NCI-H446 (cell line): ENCODE data around the gene STAU1.
"Not testable (repeated sequence)": the region's sequence is repeated elsewhere in the genome, so short reads cannot be mapped to it uniquely, and the experiment has no call there.

ENCODE experiments used
- DNase-seq, 2 experiments: peaks; one replicate each; lab custom pipeline; 2025; lab: John Stamatoyannopoulos, UW

STAU1 gene

DNA sequence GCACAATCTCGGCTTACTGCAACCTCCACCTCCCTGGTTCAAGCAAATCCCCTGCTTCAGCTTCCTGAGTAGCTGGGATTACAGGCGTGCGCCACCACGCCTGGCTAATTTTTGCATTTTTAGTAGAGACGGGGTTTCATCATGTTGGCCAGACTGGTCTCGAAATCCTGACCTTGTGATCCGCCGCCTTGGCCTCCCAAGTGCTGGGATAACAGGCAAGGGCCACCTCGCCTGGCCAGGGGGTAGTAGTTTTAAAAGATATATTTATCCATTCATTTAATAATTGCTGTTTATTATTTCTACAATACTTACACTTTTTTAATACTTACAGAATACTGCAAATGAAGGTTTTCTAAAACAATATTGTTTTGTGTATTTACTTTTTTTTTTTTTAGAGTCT lies 15.6 kb upstream of the STAU1 start:
- DNase-seq: no peak

DNA sequence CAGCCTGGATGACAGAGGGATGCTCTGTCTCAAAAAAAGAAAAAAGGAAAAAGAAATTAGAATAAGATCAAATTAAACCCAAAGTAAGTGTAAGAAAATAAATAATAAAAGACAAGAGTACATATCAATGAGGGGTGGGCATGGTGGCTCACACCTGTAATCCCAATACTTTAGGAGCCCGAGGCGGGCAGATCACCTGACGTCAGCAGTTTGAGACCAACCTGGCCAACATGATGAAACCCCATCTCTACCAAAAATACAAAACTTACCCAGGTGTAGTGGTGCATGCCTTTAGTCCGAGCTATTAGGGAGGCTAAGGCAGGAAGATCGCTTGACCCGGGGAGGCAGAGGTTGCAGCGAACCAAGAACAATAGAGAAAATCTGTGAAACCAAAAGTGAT lies 14.9 kb upstream of the STAU1 start:
- no peak for DNase-seq

DNA sequence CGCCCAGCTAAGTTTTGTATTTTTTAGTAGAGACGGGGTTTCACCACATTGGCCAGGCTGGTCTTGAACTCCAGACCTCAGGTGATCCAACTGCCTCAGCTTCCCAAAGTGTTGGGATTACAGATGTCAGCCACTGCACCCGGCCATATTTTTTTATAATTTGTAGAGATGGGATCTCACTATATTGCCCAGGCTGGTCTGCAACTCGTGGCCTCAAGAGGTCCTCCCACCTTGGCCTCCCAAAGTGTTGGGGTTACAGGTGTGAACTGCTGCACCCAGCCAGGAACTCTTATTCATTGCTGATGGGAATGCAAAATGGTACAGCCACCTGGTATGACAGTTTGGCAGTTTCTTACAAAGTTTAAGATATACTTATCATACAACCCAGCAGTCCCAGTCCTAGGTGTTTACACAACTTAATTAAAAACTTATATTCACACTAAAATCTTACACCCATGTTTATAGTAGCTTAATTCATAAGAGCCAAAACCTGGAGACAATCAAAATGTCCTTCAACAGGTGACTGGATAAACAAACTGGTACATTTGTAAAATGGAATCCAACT lies 11.7 kb upstream of the STAU1 start:
- DNase-seq: no peak

DNA sequence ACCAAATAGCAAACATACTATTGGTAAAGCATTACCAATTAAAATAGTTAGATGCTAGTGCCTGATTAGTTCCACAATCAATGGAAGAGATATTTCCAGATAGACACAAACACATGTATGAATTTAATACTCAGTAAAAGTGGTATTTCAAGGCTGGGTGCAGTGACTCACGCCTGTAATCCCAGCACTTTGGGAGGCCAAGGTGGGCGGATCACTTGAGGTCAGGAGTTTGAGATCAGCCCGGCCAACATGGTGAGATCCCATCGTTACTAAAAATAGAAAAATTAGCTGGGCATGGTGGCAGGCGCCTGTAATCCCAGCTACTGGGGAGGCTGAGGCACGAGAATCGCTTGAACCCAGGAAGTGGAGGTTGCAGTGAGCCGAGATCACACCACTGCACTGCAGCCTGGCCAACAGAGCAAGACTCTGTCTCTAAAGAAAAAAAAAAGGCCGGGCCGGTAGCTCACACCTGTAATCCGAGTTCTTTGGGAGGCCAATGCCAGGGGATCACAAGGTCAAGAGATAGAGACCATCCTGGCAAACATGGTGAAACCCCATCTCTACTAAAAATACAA lies 4.9 kb upstream of the STAU1 start:
- DNase-seq: not testable (repeated sequence)

DNA sequence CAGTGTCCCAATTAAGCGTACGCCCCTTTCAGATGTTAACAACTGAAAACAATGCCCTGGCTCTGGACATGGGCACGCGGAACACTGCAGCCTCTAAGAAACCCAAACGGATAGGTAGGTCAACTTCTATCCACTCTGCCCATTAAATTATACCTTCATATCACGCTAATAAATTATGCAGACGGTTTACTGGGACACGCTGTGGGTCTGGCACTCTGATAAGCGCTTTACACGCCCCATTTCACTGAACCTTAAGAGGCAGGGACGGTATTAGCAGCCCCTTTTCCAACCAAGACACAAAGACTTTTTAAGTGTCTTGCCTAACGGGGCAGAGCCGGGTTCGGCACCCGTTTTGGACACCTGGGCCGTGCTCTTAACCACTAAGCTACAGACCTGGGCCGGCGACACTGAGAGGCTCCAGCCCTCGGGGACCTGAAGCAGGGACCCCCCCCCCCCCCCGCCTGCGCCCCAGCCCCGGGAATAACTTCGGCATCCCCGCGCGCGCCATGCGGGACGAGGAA lies 744 bp downstream of the STAU1 start:
- DNase-seq: no peak

DNA sequence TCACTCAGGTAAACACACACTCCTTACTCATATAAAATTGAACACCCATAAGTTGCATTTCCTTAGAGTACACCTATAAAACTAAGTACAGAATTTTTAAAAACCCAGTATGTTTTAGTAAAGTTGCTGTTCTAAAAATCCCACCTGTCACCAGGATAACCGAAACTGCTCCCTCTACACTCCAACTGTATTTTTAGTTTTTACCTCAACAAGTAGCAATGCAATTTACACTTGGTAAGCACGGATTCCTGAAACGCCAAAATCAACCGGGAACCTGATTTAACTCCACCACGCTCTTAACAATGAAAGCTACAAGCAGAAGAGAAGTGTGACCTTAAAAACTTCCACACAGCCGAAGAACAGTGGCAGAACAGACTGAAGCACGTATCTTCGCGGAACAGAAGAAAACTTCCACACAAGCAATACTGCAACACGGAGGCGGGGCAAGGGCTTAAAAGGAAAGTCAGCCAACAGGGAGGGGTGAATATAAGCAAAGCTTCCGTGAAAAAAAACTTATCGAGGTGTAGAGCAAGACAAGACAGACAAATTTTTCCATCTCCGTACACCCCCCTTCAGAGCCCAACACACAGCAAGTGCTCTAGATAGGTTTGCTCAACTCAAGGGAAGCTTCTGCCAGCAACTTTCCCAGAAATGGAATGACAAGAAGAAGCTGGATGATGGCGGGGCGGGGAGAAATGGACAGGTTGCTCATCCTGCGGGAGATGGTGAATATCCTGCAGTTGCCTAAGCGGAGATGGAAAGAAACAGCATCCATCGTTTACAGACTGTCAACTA lies 1.4 kb downstream of the STAU1 start:
- peak in 1 of 2 experiments; percentile 10 for DNase-seq

DNA sequence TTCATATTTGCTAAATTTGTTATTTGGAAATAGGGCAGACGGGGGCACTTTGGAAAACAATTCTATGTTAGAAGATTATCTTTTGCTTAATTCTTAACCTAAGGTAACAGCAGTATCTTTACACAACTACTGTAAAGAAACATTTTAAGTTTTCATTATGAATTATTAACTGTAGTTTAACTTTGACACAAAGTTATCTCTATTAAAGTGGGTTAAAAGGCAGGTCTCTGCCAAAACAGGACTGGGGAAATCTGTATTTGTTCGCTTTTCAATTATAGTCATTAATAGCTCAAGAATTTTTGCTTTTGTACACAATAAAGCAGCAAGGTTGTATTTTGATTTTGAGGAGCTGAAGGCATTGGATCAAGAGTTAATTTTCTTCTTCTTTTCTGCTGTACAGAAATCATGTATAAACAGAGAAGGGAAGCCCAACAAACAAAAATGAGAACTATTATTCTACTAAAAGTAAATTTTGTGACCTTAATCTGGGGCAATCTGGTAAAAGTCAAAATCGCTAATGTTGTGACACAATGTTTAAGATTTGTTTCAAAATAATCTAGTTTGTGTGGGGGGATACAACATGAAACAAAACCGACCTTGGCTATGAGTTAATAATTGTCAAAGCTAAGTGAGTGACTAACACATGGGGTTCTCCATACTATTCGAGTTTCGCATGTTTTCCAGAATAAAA lies 2.9 kb downstream of the STAU1 start:
- no peak for DNase-seq

DNA sequence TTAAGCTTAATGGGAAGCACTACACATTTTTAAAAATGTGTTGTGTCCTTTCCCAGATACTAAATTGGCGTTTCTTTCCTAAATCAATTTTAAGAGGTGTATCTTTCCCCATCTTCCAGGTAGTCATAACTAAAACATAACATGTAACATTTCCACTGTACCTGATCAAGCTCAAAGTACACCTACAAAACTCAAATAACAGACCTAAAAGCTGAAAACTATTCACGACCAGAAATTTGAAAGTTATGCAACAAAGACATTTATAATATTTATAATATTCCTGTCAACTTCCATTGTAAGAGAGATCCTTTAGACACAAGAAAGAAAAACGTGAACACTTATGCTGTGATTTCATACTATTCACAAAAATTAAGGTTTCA lies 3.5 kb downstream of the STAU1 start:
- DNase-seq: no peak

DNA sequence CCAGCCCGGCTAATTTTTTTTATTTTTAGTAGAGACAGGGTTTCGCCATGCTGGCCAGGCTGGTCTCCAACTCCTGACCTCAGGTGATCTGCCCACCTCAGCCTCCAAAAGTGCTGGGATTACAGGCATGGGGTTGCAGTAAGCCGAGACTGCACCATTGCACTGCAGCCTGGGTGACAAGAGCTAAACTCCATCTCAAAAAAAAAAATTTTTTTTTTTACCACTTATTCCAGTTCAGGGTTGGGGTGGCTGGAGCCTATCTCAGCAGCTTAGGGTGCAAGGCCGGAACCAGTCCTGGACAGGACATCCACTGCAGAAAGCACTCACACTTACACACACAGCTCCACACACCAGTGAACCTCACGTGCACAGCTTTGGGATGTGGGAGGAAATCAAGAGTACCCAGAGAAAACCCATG lies 4.0 kb downstream of the STAU1 start:
- not testable (repeated sequence) for DNase-seq

DNA sequence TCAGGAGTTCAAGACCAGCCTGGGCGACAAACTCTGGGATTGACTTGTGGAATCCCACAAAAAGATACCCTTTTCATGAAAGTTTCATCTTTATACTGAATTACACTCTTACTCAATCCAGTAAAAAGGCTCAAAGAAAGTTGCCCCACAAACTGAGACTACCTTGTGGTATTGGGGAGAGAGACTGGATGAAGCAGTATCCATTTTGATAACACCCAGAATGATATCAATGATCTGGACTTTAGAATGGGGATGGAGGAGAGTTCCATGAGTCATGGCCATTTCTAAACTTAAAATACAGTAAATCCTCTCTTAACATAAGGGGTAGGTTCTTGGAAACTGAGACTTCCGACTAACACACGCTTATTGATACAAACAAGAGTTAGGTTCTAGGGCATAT lies 4.7 kb downstream of the STAU1 start:
- no peak for DNase-seq

DNA sequence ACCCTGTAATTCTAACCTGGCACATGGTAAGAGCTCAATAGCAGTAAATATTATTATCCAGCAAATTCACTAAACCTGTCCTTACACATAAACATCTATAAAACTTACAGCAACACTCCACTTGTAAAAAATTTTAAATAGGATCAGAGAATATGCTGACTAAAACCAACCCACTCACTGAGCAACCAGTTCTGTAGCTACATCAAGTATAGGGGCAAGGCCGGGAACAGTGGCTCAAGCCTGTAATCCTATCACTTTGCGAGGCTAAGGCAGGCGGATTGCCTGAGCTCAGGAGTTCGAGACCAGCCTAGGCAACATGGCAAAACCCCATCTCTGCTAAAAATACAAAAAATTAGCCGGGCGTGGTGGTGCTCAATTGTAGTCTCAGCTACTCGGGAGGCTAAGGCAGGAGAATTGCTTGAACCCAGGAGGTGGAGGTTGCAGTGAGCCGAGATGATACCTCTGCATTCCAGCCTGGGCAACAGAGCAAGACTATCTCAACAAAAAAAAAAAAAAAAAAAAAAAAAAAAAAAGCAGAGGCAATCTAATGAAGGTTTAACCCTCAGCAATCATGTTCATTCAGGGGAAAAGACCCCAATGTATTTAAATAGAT lies 6.8 kb downstream of the STAU1 start:
- no peak for DNase-seq

DNA sequence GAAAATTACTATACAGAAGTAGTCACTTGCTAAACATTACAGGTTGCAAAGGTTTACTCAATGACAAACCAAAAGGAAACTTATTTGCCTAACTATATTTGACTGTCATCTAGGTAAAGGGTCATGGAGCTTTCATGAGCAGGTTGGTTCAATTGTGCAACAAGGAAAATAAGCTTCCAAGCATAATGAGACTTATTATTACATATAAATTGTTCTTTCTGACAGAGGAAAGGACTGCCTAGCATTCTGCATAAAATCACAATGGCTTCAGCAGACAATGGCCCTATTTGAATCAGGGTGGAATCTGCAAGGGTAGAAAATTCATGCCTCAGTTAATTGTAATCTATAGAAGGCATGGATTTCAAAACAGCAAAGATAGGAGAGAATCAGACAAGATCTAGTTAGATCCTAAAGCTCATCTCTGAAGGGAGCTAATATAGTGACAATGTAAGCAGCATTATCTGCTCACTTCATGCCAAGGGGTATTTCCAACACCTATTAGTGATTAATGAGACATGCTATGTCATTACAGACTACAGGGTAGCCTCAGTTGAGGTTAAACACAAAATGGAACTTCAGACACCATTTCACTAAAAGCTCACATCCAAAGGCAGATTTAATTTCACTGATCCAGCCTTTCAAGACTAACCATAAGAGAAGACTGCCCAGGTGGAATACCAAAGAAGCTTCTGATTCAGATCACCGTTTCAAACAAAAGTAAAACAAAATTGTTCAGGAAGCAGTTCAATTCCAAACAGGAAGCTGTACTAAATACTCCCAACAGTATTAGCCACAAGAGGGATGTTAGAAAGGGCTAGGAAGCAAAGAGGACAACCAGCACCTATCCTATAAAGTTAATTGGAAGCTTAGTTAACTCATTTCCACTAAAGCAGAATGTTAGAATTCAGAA lies 8.5 kb downstream of the STAU1 start:
- no peak for DNase-seq

DNA sequence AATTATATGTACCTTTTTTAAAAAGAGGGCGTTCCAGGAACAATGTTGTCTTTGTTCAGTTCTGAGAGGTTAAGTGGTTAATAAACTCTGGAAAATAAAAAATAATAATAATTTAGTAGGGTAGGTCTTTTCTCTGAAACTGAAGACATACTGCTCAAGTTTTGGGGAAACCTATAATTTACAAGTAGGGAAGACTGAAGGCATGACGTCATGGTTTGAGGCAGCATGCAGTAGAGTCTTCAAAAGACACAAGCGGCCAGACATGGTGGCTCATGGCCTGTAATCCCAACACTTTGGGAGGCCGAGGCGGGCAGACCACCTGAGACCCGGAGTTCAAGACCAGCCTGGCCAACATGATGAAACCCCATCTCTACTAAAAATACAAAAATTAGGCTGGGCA lies 14.0 kb downstream of the STAU1 start:
- DNase-seq: no peak

DNA sequence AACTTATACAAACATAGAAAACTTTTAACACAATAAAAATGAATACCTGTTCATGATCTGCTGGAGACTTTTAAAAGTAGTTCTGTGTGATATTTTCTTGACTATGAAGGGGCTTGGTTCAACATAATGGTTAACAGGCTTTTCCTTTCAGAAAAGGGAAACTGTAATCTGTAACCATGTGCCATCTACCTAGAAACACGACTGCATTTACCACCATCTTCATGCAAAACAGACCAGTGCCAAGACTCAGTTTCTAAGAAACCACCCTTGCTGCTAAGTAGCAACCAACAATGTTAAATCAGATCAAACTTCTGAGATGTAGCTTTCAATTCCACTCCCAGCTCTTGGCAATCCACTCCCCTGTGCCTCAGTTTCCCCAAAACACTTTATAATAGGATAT lies 15.7 kb downstream of the STAU1 start:
- DNase-seq: no peak

DNA sequence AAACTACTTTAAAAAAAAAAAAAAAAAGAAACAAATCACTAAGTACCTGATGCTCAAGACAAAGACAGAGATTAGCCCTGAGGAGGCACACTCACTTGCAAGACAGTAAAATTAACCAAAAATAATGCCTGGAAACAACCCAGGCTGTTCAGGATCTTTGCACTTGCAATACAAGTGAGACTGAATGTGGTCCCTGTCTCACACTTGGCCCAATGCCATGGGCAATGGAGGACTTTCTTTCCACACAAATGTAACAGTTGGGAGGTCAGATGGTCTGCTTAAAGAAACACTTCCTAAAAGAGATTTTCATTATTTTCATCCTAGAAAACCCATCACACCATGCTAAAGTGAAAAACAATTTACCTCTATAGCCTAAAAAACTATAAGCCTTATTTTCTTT lies 16.2 kb downstream of the STAU1 start:
- peak in 1 of 2 experiments; percentile 66 for DNase-seq

DNA sequence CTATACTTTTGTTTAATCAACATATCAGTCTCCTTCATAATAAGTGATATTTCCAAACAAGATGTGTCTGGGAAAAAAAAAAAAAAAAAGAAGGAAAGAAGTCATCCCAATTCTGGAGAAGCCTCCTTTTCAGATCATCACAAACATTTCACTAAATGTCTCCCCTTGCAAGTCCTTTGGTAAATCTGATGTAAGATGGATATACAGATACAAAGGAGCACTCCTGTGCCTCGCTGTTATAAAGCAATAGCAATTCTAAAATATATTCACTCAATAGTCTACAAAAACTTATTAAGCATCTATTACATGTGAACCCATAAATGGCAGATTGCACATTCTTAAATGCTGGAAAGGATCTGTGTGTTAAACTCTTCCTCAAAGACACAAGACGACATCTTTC lies 17.4 kb downstream of the STAU1 start:
- no peak for DNase-seq

DNA sequence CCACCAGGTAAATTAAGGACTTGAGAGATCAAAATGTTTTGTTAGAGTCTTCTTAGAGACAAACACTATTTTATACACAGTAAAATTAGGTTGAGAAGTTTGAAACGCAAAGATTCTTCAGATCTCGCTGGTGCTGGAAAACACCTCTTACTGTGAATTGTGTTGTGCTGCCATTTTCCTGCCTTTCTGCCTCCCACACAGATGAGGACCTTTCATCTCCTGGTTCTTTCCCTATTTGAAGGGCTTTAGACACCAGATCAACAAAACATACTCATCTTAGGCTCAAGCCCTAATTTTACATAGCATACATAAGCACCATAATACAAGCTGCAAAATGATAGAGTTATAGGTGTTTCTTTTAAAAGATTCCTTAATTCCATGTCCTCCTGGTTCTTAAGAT lies 18.6 kb downstream of the STAU1 start:
- no peak for DNase-seq

DNA sequence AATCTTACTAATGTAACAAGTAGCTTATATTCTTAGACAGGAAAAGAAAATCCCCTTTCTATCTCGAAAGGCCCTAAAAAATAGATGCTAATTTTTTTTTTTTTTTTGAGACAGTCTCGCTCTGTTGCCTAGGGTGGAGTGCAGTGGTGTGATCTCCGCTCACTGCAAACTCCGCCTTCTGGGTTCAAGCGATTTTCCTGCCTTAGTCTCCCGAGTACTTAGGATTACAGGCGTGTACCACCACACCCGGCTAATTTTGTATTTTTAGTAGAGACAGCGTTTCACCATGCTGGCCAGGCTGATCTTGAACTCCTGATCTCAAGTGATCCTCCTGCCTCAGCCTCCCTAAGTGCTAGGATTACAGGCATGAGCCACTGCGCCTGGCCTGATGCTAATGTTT lies 19.3 kb downstream of the STAU1 start:
- DNase-seq: not testable (repeated sequence)

DNA sequence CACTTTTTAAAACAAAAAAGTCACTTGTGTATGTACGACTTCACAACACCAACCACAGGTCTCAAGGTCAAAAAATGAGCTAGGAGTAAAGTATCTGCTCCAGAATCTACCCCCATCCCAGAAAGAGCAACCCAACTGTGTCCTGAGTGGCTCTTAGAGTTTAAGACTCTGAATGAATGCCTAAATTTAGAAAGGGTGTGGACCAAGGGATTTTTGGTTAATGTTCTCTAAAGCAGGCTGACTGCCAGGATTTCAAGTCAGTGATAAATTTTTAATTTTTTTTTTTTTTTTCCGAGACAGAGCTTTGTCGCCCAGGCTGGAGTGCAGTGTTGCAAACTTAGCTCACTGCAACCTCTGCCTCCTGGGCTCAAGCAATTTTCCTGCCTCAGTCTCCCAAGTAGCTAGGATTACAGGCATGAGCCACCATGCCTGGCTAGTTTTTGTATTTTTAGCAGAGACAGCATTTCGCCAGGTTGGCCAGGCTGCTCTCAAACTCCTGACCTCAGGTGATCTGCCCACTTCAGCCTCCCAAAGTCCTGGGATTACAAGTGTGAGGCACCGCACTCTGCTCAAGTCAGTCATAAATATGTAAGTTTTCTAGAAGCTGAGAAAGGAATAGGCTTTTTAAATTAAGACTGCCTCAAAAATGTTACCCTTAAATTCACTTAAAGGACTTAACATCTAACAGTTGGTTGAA lies 20.2 kb downstream of the STAU1 start:
- no peak for DNase-seq
